Heart left ventricle (tissue), 13 donors: ENCODE results near the gene PJA1.

Source experiments
- CTCF ChIP-seq, 12 donors: fragments of 200-600 bp; sonication (generic) in 4 of 12; IDR thresholded peaks; one replicate each; pipeline versions ENCODE4 v1.5.0 to v1.8.0; 2018 to 2022; ENCODE audit warnings: antibody characterized with exemption in 12 of 12, mild to moderate bottlenecking in 5 of 12
- POLR2A ChIP-seq, 2 donors: fragments of 450-650 bp; IDR thresholded peaks; one replicate each; pipeline ENCODE4 v1.6.1; 2017; ENCODE audit warnings: antibody characterized with exemption in 2 of 2, mild to moderate bottlenecking in 2 of 2, moderate library complexity in 2 of 2
- donor health status: ischemic (EF 13 %, LVEDD 7.1; RV severe dilation, severe dysfunction).
- donor health status: DM: no; HTN: yes; CAD: no.
- donor health status: DM: no; HTN: no; CAD: no.
- donor health status: ischemic (EF 25% LVEDD 6.9; RV normal size, moderate dysfunction).
- donor health status: ischemic (EF 25% LVEDD 5.7; RV mildly dilated, moderate dysfunction).
- donor health status: ischemic (EF 35%, LVEDD 5.7; RV mildly dilated, moderate dysfunction).
- donor health status: nonischemic (EF 11% LVEDD 7.7; RV severe dilation, severe dysfunction).
- donor health status: DM: yes; HTN: yes; CAD: no.
- donor health status: PGD.
- donor health status: ischemic (EF 29% LVEDD 5.4; RV normal size, mild dysfunction).
- donor health status: nonischemic (EF 23%, LVEDD 6.1; RV moderate dilation, normal function).

- TF ChIP-seq CTCF (IDR thresholded peaks at IDR 0.05) (no peak), POLR2A (IDR thresholded peaks at IDR 0.05) (no peak)
Measured at GRCh38 chrX:69163936-69164741, 1.1 kb downstream of the PJA1 start.
